Stimulated activated naive CD8-positive, alpha-beta T cell treated with anti-CD3 and anti-CD28 coated beads, Interleukin-15, Interleukin-2, amounts not matched to agents 100 U/mL and 50 U/mL, for 24 hours (primary cell): Measurements from ENCODE around the gene SSBP2.
"Not testable (repeated sequence)": the region's sequence is repeated elsewhere in the genome, so short reads cannot be mapped to it uniquely, and the experiment has no call there.

Source experiments
- ATAC-seq: fragments of 150-1000 bp; cut with Tn5 transposase; one replicate; pipeline ENCODE4 v1.10.0; 2021
- DNase-seq: peaks from one replicate; pipeline ENCODE4 v3.0.0; 2021

SSBP2 gene

DNA sequence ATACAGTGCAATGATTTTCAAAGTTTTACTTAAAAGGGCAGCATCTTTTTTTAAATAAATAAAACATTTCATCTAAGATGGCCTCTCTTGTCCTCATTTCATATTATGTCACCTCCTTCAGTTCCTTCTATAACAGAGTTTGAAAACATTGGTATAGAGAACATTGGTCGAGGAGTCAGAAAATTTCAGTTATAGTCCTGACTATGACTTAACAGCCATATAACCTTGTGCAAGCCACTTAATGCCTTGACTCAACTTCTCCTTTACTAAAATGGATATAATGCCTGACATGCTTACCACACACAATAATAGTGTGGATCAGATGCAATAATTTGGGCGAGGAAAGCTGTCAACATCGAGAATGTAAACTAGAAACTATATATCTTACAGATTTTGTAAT, 22.6 kb downstream of the SSBP2 start:
- ATAC-seq = no peak
- no peak for DNase-seq

GRCh38 chr5:81726297-81726696, 24.6 kb downstream of the SSBP2 start:
- ATAC-seq (no peak), DNase-seq (no peak)

GRCh38 chr5:81724571-81724970, 26.3 kb downstream of the SSBP2 start:
- DNase-seq = no peak
- ATAC-seq = no peak

GRCh38 chr5:81724108-81724507, 26.8 kb downstream of the SSBP2 start:
- ATAC-seq (no peak), DNase-seq (no peak)

DNA sequence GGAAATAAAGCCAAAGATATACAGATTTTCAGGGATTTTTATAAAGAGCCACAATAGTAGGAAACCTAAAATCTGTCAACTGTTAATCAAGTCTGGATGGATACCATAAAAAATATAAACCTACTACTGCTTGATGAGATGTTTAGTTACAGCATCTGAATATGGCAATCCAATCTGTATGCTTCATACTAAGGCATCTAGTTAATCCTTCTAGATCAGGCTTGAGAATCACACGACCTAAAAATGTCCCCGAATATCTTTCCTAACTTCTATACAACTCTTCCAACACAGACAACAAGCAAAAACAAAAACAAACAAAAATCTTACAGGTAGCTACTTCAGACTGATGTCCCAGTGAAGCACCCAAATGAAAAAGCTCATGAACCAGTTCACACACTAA, 29.8 kb downstream of the SSBP2 start:
- DNase-seq = no peak

DNA sequence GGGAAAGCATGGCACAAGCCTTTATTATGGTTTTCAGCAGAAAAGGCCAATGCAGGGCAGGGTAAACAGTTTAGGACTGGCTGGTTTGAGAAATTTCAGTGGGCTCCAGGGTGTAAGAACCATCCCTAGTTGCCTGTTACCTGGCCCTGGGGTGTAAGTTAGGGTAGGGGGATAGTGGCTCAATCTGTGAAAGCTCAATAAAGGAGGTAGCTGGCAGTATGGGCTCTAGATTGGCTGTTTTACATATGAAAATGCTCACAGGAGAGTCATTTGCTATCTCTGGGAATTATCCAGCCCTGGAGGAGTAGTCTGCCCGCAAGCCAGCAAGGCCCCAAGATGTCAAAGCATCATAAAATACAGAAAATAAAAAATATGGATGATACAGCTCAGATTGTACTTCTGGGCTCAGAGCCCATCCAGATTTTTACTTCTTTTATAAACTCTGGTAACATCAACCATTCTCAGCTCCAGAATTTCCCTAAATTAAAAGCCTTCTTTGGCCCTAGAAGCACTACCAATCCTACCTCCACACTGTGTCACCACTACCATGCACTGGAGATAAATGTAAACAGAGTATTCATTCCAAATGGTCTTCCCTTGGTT, 31.1 kb downstream of the SSBP2 start:
- no peak for ATAC-seq
- no peak for DNase-seq

More for the DNA sequence above, 29.8 kb downstream of the SSBP2 start:
- ATAC-seq = no peak

DNA sequence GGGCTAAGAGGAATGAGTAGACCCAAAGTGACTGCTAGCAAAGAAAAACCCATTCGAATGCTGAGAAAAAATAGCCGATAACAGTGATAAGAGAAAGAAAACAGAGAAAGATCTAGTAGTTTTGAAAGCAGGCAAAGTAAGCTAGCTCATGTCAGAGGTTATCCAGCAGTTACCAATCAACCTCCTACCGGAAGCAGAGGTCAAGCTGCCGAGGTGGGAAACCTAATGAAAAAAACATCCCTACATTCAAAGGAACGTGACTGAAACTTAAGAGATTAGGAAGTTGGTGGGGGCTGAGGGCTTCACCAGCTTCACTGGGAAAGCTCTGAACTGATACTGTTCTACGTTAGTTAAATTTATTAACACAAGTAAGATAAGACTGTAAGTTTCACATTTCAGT, 32.6 kb downstream of the SSBP2 start:
- no peak for DNase-seq
- ATAC-seq = no peak

GRCh38 chr5:81717860-81718259, 33.0 kb downstream of the SSBP2 start:
- no peak for ATAC-seq
- no peak for DNase-seq

DNA sequence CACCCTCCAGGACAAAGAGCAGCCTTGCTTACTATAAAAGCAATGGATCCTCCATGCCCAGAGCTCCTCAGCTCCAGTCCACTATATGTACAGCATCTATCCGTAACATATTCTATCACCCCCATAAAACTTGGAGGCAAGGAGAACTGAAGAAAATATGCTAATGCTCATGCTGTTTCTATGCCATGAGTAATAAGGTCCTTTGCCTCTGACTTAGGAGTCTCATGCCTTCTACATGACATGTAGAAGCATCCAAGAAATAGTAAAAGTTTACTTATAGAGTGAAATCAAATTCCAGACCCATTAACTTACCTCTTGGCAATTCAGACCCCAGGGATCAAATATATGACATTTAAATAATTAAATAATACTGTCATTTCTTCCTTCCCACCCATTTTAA, 33.7 kb downstream of the SSBP2 start:
- ATAC-seq (no peak), DNase-seq (no peak)

GRCh38 chr5:81714076-81714475, 36.8 kb downstream of the SSBP2 start:
- not testable (repeated sequence) for ATAC-seq

DNA sequence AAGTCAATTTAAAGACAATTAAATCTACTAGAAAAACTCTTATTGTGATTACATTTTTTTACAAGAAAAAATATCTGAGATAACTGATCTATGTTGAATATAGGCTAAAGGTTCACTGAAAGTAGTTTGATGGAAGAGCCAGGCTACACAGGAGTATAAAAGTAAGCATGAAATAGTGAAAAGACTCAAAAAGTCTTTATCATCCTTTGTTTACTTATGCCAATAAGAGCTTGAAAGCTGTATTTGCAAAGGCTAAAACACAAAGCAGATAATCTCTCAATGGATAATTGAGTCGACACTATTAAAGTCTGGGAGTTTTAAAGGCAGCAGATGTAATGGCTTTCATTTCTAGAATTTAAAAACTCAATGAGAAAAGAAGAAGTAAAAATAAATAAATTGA, 42.0 kb downstream of the SSBP2 start:
- no peak for ATAC-seq
- no peak for DNase-seq

More at GRCh38 chr5:81714076-81714475, 36.8 kb downstream of the SSBP2 start:
- DNase-seq = not testable (repeated sequence)

GRCh38 chr5:81703840-81704239, 47.1 kb downstream of the SSBP2 start:
- ATAC-seq = no peak
- DNase-seq = no peak

GRCh38 chr5:81700166-81700565, 50.7 kb downstream of the SSBP2 start:
- ATAC-seq (no peak), DNase-seq (no peak)

- no peak for ATAC-seq
- DNase-seq = no peak
These were observed 52.1 kb downstream of the SSBP2 start for GRCh38 chr5:81698813-81699212.

- ATAC-seq (no peak), DNase-seq (no peak)
These were observed 54.2 kb downstream of the SSBP2 start for GRCh38 chr5:81696418-81697397.

GRCh38 chr5:81694726-81695125, 56.2 kb downstream of the SSBP2 start:
- ATAC-seq (no peak), DNase-seq (no peak)

DNA sequence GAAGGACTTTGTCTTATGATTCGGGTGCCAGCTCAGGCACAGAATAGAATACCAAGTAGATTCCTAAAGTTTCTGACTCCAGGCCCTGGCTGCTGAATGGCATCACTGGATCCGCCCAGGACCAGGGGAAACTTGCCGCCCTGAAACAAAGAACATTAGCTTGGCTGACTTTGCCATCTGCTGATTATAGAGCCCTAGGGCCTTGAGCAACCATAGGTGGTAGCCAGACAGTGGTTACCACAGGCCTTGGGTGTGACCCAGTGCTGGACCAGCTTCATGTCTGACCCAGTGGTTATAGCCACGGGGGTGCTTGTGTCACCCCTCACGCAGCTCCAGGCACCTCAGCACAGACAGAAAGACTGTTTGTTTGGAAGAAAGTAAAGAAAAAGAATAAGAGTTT, 62.7 kb downstream of the SSBP2 start:
- no peak for DNase-seq
- ATAC-seq = no peak

GRCh38 chr5:81687292-81687691, 63.6 kb downstream of the SSBP2 start:
- no peak for DNase-seq
- ATAC-seq = no peak

GRCh38 chr5:81685471-81685870, 65.4 kb downstream of the SSBP2 start:
- no peak for ATAC-seq

DNA sequence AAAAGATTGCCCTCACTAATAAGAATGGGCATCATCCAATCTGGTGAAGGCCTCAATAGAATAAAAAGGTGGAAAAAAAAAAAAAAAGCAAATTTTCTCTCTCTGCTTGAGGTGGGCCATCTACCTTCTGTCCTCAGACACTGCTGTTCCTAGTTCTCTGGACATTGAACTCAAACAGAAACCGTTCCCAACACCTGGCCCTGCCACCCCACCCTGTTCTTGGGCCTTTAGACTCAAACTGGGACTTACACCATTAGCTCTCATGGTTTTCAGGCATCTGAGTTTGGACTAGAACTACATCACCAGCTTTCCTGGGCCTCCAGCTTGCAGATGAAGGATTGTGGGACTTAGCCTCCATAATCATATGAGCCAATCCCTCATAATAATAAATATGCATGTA, 71.0 kb downstream of the SSBP2 start:
- DNase-seq = no peak
- no peak for ATAC-seq

More at GRCh38 chr5:81685471-81685870, 65.4 kb downstream of the SSBP2 start:
- no peak for DNase-seq

DNA sequence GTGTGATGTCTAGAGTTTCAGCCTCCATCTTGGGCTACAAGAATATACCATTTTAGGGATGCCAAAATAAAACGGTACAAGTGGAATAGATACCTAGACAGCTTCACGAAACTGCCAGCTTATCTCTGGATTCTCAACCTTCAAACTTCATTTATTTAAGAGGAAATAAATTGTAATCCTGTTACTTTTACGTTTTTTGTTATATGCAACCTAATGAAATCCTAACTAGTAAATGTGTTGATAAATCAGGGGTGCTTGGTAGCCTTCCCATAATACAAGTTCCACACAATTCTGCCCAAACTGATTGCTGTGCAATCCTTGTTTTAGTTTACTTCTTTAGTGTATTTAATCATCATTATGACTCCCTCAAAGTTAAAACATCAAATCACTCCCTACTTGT, 75.5 kb downstream of the SSBP2 start:
- DNase-seq = no peak
- ATAC-seq = no peak

- DNase-seq (no peak), ATAC-seq (no peak)
These were observed 85.1 kb downstream of the SSBP2 start for GRCh38 chr5:81665795-81666194.

DNA sequence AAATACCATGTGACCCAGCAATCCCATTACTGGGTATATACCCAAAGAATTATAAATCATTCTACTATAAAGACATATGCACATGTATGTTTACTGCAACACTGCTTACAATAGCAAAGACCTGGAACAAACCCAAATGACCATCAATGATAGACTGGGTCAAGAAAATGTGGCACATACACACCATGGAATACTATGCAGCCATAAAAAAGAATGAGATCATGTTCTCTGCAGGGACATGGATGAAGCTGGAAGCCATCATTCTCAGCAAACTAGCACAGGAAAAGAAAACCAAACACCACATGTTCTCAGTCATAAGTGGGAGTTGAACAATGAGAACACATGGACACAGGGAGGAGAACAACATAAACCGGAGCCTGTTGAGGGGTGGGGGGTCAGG, 90.3 kb downstream of the SSBP2 start:
- ATAC-seq, DNase-seq: not testable (repeated sequence)

GRCh38 chr5:81657386-81657785, 93.5 kb downstream of the SSBP2 start:
- DNase-seq = no peak
- ATAC-seq = no peak
